DND-41 (cell line): Measurements from ENCODE around the gene OMA1.

Source experiments
- CTCF ChIP-seq: IDR thresholded peaks from 2 replicates; pipeline ENCODE4 v1.5.1; 2012; ENCODE audit warnings: borderline replicate concordance, low read length, moderate library complexity, mild to moderate bottlenecking; ENCODE audit not compliant: poor library complexity, severe bottlenecking; ENCODE audit errors: extremely low read depth
- EZH2 ChIP-seq: IDR thresholded peaks from 3 replicates; pipeline ENCODE4 v1.6.1; 2012; ENCODE audit warnings: borderline replicate concordance, low read depth, mild to moderate bottlenecking, moderate library complexity, low read length, inconsistent platforms; ENCODE audit not compliant: severe bottlenecking

- no peak for TF ChIP-seq CTCF
- TF ChIP-seq EZH2: no peak
Measured at GRCh38 chr1:58545591-58546519, 671 bp downstream of the OMA1 start.
